ENCODE measurements around the gene ASTN1.

The ASTN1 gene

GRCh38 chr1:177033628-177034027 lies 130.9 kb downstream of the ASTN1 start:
- no peaks in the 10 kb centered on the region for H3K36me3 ChIP-seq
- H3K4me3 ChIP-seq, result no peak overlapping the region
- H3K9me3 ChIP-seq, result no peaks in the 10 kb centered on the region
- H3K27me3 ChIP-seq, result no peaks in the 10 kb centered on the region
- H3K4me1 ChIP-seq, result no peaks in the 10 kb centered on the region
- H3K27ac ChIP-seq, result no peak overlapping the region
- TF ChIP-seq CTCF (IDR thresholded peaks at IDR 0.05), result no peak
- intact Hi-C loops (cut with DNase I; ENCODE audit: low total_unique reads), result no loop called here
- no peak for DNase-seq

- no peaks in the 10 kb centered on the region for H3K27me3 ChIP-seq
These were observed 132.1 kb downstream of the ASTN1 start for GRCh38 chr1:177032434-177032833.

GRCh38 chr1:177024623-177025022 lies 139.9 kb downstream of the ASTN1 start:
- Histone ChIP-seq H3K4me3 (no peak overlapping the region), H3K4me1 (no peaks in the 10 kb centered on the region), H3K27me3 (no peaks in the 10 kb centered on the region), H3K36me3 (no peaks in the 10 kb centered on the region), H3K9me3 (no peaks in the 10 kb centered on the region), H3K27ac (no peak overlapping the region)
- no peak for TF ChIP-seq CTCF (IDR thresholded peaks at IDR 0.05)
- no peak for DNase-seq
- intact Hi-C loops (cut with DNase I; ENCODE audit: low total_unique reads), result no loop called here

More at GRCh38 chr1:177032434-177032833, 132.1 kb downstream of the ASTN1 start:
- DNase-seq, result no peak
- H3K27ac ChIP-seq, result no peak overlapping the region
- H3K4me3 ChIP-seq, result no peak overlapping the region
- no peaks in the 10 kb centered on the region for H3K4me1 ChIP-seq
- no peak for TF ChIP-seq CTCF (IDR thresholded peaks at IDR 0.05)
- intact Hi-C loops (cut with DNase I; ENCODE audit: low total_unique reads), result no loop called here
- no peaks in the 10 kb centered on the region for H3K9me3 ChIP-seq
- H3K36me3 ChIP-seq, result no peaks in the 10 kb centered on the region

GRCh38 chr1:177023726-177024125 lies 140.8 kb downstream of the ASTN1 start:
- no peak for TF ChIP-seq CTCF (IDR thresholded peaks at IDR 0.05)
- Histone ChIP-seq H3K4me3 (no peak overlapping the region), H3K36me3 (no peaks in the 10 kb centered on the region), H3K27me3 (no peaks in the 10 kb centered on the region), H3K27ac (no peak overlapping the region), H3K4me1 (no peaks in the 10 kb centered on the region), H3K9me3 (no peaks in the 10 kb centered on the region)
- no peak for DNase-seq
- intact Hi-C loops (cut with DNase I; ENCODE audit: low total_unique reads), result no loop called here

- no peak for DNase-seq
- no peaks in the 10 kb centered on the region for H3K27me3 ChIP-seq
These were observed 141.3 kb downstream of the ASTN1 start for GRCh38 chr1:177023249-177023648.

More at GRCh38 chr1:177023249-177023648, 141.3 kb downstream of the ASTN1 start:
- no peaks in the 10 kb centered on the region for H3K9me3 ChIP-seq
- no peak for TF ChIP-seq CTCF (IDR thresholded peaks at IDR 0.05)
- no peak overlapping the region for H3K4me3 ChIP-seq
- H3K4me1 ChIP-seq, result no peaks in the 10 kb centered on the region
- H3K27ac ChIP-seq, result no peak overlapping the region
- intact Hi-C loops (cut with DNase I; ENCODE audit: low total_unique reads), result no loop called here
- no peaks in the 10 kb centered on the region for H3K36me3 ChIP-seq
